BJ (cell line): Measurements from ENCODE around the gene PODN. TPM values are rescaled to one million over a fixed set of nuclear protein-coding genes. Genes with fewer than 3 reads are reported as not detected.

ENCODE experiments used
- CTCF ChIA-PET: fragments of 350-600 bp; formaldehyde crosslinking; extraction: SDS; loops from one replicate; lab custom pipeline; 2021; ENCODE audit warnings: antibody characterized with exemption, inconsistent platforms; lab: Yijun Ruan, JAX
- POLR2A ChIA-PET: fragments of 300-600 bp; sonication (Branson Sonifier 250); formaldehyde crosslinking; extraction: SDS; loops from one replicate; lab custom pipeline; 2021; ENCODE audit warnings: antibody characterized with exemption; lab: Charles Lee
- DNase-seq: peaks from one replicate; pipeline ENCODE4 v3.0.0-alpha.2; 2011; ENCODE audit warnings: low read depth
- H3K27me3 ChIP-seq: 2 replicates; pipeline ENCODE4 v1.6.0; 2011; ENCODE audit warnings: low read length; ENCODE audit not compliant: control insufficient read depth, insufficient read depth
- H3K36me3 ChIP-seq: 2 replicates; pipeline ENCODE4 v1.5.1; 2011; ENCODE audit warnings: low read length; ENCODE audit not compliant: control insufficient read depth, insufficient read depth
- H3K4me3 ChIP-seq: 2 replicates; pipeline ENCODE4 v1.5.1; 2011; ENCODE audit warnings: low read depth, mild to moderate bottlenecking, control low read depth, low read length
- polyA plus RNA-seq: library from polyadenylated mRNA; depleted of rRNA; stranded (reverse); fragments of >200 nt; gene quantifications from 2 replicates; pipeline ENCODE4 v1.2.3, GENCODE V29; 2011
- TF ChIP-seq, protein P1 (sequence below): IDR thresholded peaks from 2 replicates; pipeline ENCODE4 v1.5.1; 2011; ENCODE audit warnings: low read depth, mild to moderate bottlenecking, control low read depth, inconsistent platforms, low read length, moderate library complexity; ENCODE audit not compliant: insufficient read depth

The PODN gene
- polyA plus RNA-seq, 1 experiment: 107 TPM

DNA sequence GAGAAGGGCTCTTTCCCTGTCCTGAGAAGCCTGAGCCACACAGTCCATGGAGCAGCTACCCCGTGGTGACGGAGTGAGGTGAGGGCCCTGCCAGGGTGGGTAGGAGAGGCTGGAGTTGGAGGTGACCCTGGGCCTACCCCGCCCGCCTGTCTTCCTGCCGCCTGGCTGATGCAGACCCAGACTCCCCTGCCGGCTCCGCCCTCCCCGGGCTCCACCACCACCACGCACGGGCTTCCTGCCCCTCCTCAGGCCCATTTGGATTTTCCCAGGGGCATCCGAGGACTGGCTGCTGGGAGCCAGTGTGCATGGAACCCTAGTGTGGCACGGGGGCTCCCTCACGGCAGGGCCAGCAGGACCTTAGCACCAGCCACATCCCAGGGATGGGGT lies 32.5 kb downstream of the PODN start:
- Histone ChIP-seq H3K27me3 (no peaks in the 10 kb centered on the region), H3K4me3 (no peak overlapping the region), H3K36me3 (no peaks in the 10 kb centered on the region)
- CTCF ChIA-PET: no interaction called here
- TF ChIP-seq, protein P1, sequence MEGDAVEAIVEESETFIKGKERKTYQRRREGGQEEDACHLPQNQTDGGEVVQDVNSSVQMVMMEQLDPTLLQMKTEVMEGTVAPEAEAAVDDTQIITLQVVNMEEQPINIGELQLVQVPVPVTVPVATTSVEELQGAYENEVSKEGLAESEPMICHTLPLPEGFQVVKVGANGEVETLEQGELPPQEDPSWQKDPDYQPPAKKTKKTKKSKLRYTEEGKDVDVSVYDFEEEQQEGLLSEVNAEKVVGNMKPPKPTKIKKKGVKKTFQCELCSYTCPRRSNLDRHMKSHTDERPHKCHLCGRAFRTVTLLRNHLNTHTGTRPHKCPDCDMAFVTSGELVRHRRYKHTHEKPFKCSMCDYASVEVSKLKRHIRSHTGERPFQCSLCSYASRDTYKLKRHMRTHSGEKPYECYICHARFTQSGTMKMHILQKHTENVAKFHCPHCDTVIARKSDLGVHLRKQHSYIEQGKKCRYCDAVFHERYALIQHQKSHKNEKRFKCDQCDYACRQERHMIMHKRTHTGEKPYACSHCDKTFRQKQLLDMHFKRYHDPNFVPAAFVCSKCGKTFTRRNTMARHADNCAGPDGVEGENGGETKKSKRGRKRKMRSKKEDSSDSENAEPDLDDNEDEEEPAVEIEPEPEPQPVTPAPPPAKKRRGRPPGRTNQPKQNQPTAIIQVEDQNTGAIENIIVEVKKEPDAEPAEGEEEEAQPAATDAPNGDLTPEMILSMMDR: no peak
- POLR2A ChIA-PET: no interaction called here
- no peak for DNase-seq

DNA sequence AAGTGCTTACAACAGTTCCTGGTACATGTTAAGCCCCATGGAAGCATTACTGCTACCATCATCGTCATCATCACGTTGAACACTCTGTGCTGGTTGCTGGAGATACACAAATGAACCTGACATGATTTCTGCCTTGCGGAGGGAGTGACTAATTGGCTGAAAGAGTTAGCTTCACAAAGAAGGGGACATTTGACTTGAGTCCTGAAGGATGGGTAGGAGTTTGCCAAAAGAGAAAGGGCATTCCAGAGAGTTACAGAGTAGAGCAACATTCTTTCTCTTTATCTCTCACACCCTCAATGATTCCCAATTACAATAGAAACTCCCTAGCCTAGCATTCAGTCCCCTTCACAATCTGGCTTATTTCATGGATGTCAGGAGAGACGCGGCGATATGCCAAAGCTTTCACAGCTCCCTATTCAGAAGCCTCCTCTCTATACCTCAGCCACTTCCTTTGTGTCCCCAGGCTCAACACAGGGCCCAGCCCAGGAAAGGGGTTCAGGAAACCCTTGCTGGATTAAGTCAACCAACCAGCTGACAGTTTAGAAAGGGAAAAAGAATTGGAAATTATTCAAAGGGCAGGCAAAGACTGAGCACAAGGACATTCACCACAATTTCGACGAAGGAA lies 42.4 kb downstream of the PODN start:
- Histone ChIP-seq H3K27me3 (no peaks in the 10 kb centered on the region), H3K4me3 (no peak overlapping the region), H3K36me3 (no peaks in the 10 kb centered on the region)
- DNase-seq: no peak
- TF ChIP-seq, protein P1: no peak
- ChIA-PET CTCF (no interaction called here), POLR2A (no interaction called here)

DNA sequence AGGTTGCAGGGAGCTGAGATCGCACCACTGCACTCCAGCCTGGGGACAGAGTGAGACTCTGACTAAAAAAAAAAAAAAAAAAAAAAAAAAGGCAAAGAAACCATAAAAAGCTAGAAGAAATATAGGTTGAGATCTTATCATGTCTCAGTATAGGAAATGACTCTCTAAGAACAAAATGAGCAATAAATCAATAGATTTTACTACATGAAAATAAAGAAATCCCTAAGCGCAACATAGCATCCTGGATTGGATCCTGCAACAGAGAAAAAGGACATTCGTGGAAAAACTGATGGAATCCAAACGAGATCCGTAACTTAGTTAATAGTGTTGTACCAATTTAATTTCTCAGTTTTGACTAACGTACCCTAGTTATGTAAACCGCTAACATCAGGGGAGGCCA lies 45.1 kb downstream of the PODN start:
- no peaks in the 10 kb centered on the region for H3K27me3 ChIP-seq
- ChIA-PET POLR2A (no interaction called here), CTCF (interaction anchor here (0.6 to 1.5 kb wide), 4 partner anchors 65 to 331 kb away, joined by 3 read pairs; partner anchors contain the start of gene ECHDC2)
- TF ChIP-seq, protein P1: no peak
- no peak overlapping the region for H3K4me3 ChIP-seq
- no peak for DNase-seq
- no peaks in the 10 kb centered on the region for H3K36me3 ChIP-seq

DNA sequence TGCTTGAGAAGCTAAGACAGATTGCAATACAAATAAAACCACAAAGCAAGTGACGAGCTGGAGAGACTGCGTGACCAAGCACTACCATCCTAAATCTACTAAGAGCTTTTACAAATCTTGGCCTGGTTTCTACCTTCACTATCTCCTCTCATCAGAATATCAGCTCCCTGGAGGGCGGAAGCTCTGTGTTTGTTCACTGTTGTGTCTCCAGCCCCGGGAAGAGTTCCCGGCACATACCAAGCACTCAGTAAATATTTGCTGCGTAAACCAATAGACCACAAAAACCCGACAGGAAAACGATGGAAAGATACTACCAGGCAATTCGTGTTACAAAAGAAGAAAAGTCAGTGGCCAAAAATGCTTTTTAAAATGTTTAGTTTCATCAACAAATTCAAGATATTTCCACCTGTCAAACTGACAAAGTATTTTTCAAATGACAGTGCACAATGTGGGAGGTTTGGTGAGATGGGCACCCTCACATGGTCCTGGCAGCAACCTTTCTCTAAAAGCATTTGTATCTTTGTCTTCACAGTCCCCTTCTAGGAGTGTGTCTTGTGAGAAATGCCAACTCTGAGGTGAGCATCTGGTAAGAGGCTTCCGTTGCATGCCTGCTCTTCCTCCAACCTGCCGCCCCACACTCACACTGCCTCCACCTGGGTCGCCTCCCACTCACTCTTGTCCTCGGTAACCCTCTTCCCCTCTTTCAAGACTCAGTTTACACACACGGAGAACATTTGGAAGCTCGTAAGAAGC lies 45.7 kb downstream of the PODN start:
- POLR2A ChIA-PET: no interaction called here
- CTCF ChIA-PET: interaction anchor here (0.6 to 1.7 kb wide), 5 partner anchors 15 to 330 kb away, joined by 3 read pairs; no protein-coding TSS in a partner anchor
- Histone ChIP-seq H3K4me3 (no peak overlapping the region), H3K36me3 (no peaks in the 10 kb centered on the region), H3K27me3 (no peaks in the 10 kb centered on the region)
- TF ChIP-seq, protein P1: no peak
- DNase-seq: peak; percentile 100

DNA sequence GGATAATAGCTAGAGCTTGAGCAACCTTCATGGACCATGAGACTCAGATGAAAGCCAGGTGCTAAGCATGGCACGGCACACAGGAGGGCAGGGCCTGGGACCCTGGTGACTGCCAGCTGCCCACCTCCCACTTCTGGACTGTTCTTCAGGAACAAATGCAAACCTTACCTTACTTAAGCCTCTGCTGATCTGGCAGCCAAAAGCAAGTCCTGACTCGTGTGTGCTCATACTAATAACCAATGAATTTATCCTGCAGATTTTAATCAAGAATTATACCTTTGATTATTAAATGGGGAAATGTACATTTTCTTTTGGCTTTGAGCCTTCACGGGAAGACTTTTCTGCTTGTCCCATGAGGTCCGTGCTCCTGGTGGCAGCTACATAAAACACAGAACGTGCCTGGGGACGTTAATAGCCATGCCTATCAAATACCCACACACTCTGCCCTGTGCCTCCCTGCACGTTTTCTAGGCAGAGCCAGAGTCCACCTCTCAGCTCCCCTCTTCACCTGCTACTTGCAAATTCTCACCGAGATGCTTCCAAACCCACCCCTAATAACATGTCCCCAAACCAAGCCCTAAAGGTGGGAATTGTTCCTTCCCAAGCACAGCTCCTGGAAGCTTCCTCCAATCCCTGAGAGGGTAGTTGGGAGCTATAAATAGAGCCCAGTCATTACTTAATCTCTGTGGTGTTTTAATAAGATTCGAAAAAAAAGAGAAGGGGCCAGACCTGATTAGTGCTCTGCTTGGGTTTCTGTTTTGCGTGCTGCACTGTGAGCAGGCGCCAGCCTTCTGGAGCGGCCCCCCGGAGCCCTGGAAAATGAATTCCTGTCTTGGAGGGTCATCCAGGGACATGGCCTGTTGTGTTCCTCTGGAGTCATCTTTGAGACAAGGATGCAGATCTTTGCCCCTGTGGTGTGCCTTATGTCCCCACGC lies 46.9 kb downstream of the PODN start:
- Histone ChIP-seq H3K27me3 (no peaks in the 10 kb centered on the region), H3K36me3 (no peaks in the 10 kb centered on the region), H3K4me3 (no peak overlapping the region)
- DNase-seq: peak; percentile 82
- TF ChIP-seq, protein P1: no peak
- ChIA-PET POLR2A (no interaction called here), CTCF (interaction anchor here (0.9 to 1.7 kb wide), 4 partner anchors 14 to 72 kb away, joined by 3 read pairs; no protein-coding TSS in a partner anchor)
